Thyroid gland (tissue), 4 donors: Measurements from ENCODE around the gene MICAL3.

Source experiments
- POLR2A ChIP-seq, 2 donors: fragments of 450-650 bp; IDR thresholded peaks; one replicate each; pipeline ENCODE4 v1.6.1; 2017; ENCODE audit warnings: antibody characterized with exemption in 2 of 2, mild to moderate bottlenecking in 2 of 2, moderate library complexity in 1 of 2
- TF ChIP-seq, protein P1 (sequence below), 6 experiments: fragments of 200-600 bp in 3 of 6; fragments of 450-650 bp in 3 of 6; sonication (generic) in 3 of 6; IDR thresholded peaks; one replicate each; pipeline ENCODE4 v1.5.1; 2016 to 2019; ENCODE audit warnings: antibody characterized with exemption in 6 of 6, mild to moderate bottlenecking in 2 of 6, inconsistent platforms in 1 of 6, moderate library complexity in 1 of 6

DNA sequence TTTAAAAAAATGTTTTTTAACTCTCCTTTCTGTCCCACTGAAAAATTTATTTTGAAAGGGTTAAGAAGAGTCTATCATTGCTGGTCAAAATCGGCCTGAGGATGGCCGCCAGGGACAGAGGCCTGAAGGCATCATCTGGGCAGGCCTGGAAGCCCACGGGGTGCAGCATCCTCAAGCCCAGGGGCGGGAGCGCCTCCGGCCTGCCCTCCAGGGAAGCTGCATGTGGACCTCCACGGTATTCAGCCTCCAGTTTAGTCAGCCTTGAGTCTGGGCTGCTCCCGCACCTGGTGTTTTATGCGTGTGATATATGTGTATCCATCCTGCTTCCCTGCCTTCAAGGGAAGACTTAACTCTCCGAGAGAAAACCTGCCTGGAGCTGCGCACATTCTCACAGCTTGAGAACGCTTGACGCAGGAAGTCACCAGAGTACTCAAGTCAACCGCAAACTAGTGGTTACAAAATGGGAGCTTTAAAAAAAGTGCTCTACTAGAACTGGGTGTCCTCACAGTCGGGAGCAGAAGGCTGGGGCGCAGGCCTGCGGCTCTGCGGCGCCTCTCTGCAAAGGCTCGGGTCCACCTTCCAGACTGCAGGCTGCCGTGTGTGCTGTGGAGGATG lies 236.5 kb downstream of the MICAL3 start:
- TF ChIP-seq, protein P1, sequence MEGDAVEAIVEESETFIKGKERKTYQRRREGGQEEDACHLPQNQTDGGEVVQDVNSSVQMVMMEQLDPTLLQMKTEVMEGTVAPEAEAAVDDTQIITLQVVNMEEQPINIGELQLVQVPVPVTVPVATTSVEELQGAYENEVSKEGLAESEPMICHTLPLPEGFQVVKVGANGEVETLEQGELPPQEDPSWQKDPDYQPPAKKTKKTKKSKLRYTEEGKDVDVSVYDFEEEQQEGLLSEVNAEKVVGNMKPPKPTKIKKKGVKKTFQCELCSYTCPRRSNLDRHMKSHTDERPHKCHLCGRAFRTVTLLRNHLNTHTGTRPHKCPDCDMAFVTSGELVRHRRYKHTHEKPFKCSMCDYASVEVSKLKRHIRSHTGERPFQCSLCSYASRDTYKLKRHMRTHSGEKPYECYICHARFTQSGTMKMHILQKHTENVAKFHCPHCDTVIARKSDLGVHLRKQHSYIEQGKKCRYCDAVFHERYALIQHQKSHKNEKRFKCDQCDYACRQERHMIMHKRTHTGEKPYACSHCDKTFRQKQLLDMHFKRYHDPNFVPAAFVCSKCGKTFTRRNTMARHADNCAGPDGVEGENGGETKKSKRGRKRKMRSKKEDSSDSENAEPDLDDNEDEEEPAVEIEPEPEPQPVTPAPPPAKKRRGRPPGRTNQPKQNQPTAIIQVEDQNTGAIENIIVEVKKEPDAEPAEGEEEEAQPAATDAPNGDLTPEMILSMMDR (IDR thresholded peaks at IDR 0.05) = no peak
- TF ChIP-seq POLR2A (IDR thresholded peaks at IDR 0.05) = no peak
